CD4-positive, alpha-beta T cell treated with Interleukin-6 at 100 ng/mL for 8 hours (primary cell): ENCODE results near the gene PRPF6.
"Not testable (repeated sequence)": the region's sequence is repeated elsewhere in the genome, so short reads cannot be mapped to it uniquely, and the experiment has no call there.

Experiments used
- DNase-seq: peaks from one replicate; pipeline ENCODE4 v3.0.0-alpha.2; 2020; ENCODE audit warnings: mixed read lengths, low spot score

The PRPF6 gene

DNA sequence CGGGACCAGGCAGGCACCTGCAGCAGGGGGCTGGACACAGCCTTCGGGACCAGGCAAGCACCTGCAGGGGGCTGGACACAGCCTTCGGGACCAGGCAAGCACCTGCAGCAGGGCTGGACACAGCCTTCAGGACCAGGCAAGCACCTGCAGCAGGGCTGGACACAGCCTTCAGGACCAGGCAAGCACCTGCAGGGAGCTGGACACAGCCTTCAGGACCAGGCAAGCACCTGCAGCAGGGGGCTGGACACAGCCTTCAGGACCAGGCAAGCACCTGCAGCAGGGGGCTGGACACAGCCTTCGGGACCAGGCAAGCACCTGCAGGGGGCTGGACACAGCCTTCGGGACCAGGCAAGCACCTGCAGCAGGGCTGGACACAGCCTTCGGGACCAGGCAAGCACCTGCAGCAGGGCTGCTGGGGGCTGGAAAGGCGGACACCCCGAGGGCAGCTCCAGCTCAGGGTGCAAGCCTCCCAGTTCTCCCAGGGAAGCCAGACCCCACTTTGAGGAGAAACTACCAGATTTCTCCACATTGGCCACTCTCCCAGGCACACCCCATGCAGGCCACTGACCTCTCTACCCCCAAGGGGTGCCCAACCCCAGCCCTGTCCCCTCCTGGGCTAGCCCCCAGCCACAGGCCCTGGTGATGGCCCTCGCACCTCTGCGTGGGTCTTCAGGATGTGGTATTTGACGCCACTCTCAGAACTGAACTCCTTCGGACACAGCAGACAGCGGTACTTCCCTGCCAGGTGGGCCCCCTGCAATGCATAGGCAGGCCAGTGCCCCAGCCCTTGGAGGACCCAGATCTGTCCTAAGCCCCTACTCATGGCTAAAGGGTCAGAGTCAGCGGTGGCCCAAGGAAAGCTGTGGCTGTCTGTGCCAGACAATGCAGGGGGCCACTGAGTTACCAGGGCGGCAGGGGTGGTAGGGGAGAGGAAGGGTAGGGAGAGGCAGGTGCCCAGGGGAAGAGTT lies 20.0 kb upstream of the PRPF6 start:
- DNase-seq, result not testable (repeated sequence)

DNA sequence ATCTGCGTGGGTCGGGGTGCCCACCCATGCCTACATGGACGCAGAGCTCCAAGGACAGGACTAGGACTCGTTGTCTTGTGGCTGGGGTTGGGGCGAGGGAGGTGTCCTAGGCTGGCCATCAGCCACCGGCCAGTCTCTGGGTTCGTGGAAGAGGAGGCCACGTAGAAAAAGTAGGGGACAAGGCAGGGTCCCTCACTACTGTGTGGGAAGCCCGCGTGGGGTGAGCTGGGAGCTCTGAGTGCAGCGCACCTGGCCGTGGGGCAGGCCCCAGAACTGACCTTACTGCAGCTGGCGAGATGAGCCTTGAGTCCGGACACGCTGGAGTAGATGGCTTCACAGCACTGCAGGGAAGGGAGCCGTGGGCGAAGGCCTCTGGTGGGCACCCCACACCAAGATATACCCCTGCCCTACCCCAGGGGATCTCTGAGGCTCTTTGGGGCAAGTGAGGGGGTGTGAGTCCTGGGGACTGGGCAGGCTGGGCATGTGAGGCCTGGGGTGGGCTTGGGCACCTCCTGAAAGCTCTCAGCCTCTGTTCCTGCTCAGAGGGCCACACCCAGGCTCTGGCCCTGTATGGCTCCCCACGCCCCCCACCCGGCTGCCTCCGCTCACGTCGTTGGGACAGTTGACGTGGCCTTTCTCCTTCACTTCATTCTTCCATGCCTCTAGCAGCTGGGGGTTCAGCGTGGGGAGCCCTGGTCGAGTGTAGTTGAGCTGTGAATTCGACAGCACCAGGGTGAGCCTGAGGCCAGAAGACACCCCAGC lies 19.1 kb upstream of the PRPF6 start:
- no peak for DNase-seq

DNA sequence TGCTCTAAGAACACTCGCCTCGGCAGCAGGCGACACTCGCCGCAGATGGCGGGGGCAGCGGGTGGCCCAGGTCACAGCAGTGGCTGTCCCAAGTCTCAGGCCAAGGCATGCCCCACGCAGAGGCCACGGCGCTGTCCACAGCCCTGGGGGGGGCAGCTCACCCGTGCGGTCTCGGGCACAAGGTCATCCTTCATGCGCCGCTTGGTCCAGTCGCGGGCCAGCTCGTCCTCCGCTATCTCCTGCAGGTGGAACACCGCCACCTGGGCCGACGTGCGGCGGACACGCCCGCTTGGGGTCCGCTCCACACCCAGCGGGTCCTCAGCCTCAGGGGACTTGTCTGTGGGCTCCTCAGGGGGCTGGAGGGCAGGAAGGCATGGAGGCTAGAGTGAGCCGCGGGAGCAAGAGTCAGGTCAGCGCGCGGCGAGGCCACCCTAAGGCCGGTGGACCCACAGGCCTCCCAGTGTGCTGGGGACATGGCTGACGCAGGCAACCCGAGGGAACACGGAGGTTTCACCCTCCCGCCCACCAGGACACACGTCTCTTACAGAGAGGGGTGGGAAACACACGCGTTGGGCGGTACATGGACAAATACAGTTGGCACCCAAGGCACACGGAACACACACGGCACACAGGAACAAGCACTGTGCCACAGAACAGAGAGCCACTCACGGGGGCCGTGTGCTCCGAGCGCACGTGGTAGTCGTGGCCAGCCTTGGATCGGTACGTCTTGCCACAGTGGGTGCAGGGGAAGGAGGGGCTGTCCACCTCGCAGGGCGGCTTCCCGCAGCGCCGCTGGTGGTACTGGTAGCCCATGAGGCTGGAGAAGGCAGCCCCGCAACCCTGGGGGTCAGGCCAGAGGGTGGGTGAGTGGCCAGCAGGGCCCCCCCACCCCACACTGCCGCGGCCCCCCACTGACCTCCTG lies 18.2 kb upstream of the PRPF6 start:
- no peak for DNase-seq

DNA sequence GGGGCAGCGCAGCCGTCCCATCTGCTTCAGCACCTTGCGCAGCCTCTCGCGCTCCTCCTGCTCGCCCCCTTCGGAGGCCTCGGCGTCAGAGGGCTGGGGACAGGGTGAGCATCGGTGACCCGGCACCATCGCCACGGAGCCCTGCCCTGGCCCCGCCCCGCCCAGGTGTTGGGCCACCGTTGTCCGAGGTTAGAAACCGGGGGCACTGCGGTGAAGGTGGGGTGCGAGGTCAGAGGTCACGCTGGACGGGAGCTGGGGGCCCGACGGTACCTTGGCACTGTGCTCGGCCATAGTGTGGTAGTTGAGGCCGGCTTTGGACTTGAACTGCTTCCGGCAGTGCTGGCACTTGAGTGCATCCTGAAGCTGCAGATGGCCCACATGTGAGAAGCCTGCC lies 17.6 kb upstream of the PRPF6 start:
- no peak for DNase-seq

DNA sequence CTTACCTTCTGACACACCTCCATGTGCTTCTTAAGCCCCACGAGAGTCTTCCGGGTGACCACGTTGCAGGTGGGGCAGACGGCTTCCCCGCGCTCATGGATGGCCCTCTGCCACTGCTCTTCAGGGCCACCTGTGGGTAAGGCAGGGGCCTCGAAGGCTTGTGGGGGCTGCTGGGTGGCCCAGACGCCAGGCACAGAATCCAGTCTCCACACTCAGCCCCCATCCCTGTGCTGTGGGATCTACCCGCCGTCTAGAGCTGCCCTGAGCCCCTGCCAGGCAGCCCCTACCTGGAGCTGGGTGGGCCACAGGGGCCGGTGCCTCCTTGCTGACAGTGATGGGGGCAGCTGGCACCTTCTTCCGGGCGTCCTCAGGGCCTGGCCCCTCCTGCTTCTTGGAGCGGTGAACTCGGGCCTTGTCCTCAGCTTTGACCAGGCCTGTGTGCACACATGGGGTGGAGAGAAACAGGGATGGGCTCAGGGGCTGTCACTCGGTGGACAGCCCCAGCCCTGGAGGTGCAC lies 17.1 kb upstream of the PRPF6 start:
- no peak for DNase-seq

DNA sequence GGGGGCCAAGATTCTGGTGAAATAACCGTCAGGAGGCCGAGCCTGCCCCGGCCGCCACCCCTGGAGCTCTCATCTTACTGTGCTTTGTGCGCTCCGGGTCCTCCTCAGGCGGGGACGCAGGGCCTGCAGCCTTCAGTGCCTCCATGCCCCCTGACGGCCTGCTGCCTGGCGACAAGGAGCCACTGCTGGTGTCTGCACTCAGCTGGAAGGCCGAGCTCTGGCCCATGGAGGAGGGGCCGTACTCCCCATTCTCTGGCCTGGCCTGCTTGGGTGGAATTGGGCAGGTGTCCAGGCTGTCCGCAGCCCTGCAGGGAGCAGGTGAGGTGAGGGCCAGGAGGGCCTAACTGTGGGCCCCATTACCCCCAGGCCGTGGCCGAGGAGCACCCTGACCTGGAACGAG lies 16.5 kb upstream of the PRPF6 start:
- DNase-seq, result no peak

DNA sequence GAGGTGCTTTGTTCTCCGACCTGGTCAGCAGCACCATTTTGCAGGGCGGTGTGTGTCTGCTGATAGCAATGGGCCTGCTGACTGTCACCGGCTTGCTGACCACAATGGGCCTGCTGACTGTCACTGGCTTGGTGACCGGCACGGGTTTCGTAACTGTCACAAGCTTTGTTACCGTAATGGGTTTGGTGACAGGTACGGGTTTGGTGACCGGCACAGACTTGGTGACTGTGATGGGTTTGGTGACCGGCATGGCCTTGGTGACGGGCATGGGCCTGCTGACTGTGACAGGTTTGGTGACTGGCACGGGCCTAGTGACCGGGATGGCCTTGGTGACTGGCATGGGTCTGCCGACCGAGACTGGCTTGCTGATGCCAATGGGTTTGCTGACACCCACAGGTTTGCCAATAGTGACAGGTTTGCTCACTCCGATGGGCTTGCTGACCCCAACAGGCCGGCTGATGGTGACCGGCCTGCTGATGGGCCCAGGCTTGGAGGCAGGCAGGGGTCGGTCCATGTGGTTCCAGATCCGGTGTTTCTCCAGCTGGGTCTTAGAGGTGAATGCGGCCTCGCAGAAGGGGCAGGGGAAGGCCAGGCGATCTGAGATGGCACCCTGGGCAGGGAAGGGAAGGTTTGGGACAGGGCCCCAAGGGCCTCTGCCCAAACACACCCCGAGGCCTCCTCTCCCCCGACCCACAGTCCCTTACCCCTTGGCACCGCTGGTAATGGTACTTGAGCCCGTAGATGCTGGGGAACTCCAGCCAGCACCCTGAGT lies 14.6 kb upstream of the PRPF6 start:
- no peak for DNase-seq

DNA sequence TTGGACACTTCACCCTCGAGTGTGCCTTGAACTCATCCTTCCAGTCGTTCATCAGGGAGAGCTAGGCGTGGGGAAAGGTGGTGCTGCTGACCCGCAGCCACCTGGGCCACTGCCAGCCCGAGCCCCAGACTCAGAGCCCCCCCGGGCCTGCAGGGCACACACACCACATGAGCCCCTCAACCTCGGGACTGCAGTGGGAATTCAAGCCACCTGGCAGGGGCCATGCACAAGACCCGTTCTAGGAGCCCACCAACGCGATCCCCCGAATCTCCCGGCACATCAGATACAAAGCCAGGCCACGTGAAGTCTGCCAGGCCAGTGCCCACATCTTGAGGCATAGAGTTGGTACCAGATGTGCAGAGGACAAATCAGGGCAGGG lies 14.0 kb upstream of the PRPF6 start:
- no peak for DNase-seq

DNA sequence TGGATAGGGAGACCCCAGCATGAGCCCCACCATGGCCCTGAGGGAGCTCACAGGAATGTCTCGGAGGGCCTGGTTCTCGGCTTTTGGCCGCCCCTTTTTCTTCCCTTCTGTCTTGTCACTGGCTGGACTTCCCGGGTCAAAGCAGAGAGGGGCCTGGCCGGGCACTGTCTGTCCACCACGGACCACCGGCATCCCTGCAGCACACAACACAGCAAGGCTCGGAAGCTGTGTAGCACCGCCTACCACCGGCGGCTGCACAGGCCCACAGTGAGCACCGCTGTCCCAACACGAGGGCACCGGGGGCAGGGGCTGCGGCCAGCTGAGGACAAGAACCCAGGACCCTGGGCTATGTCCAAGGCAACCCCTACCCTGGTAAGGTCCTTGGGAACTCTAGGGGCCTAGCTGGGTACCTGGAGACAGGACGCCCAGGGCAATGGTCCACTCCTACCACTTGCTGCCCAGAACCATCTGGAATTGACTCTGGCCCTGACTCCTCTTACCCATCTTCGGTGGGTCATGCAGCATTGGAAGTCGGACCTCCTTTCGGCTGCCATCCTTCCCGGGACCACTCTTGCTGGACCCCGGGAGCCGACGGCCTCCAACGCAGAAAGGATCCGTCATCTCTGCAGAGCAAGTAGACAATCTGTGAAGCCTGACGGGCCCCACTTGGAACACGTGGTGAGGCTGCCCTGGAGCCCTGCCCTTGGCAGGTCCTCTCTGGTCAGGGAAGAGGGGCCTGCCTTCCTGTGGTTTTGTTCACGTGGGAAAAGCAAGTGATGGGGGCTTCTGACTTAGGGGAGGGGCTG lies 13.4 kb upstream of the PRPF6 start:
- DNase-seq, result no peak

DNA sequence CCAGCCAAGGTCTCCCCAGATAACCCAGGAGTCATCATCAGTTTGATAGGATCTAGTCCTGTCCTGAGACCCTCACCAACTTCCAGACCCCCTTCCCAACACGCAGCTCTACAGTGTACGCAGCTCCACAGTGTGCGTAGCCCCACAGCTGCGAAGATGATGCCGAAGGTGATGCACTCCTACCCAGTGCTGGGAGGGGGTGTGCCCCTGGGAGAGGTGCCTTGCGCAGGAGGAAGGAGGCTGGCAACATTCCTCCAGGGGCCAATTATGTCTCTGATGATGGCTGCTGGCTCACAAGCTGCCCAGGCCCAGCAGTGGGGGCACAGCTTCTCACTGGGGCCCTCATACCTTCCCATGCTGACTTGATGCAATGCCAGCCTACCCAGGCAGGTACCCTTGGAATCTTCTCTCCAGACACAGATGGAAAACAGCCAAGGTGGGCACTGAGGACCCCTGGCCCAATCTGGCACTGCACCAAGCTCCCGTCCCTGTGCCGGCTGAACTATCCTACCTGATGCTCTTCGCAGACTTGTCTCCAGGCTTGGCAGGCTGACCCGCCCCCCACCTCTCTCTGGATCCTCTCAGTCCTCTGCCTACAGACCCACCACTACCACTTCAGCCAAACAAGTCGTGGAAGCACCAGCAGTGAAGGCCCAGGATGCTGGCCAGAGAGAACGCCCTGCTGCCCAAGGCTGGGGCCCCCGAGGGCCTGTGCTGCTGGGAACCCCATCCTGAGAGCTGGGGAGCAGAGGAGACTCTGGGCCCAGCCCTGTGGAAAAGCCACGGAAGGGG lies 12.6 kb upstream of the PRPF6 start:
- DNase-seq, result no peak

DNA sequence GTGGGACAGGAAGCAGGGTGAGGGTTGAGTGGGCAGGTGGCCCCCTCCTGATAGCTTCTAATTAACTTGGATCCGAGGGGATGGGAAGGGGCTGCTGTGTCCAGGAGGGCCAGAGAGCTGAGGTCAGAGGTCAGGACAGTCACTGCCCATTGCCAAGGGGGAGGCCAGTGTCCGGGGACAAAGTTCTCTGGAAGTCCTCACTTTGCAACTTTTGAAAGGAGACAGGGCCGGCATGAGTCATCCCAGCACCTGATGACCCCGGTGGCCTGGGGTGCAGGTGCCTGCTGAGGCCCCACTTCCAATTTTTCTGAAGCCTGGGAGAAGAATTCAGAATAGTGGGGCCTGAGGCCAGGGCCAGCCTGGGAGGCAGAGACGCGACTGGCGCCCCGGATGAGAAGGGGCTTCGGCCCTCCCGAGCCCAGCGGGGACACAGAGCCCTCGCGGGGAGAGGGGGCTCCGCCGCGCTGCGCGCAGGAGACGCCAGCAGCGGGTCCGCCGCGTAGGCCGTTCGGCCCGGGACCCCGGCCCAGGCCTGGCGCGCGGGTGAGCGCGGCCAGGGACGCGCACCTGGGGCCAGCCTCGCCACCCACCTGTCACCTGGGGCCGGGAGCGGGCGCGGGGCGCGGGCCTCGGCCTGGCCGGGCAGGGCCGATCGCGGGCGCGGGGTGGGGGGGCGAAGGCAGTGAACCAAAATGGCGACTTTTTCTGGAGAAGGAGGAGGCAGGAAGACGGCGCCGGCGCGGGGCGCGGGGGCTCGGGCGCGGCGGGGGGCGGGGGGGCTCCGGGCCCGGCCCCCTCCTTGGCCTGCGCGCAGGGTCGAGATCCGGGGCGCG lies 11.8 kb upstream of the PRPF6 start:
- no peak for DNase-seq

DNA sequence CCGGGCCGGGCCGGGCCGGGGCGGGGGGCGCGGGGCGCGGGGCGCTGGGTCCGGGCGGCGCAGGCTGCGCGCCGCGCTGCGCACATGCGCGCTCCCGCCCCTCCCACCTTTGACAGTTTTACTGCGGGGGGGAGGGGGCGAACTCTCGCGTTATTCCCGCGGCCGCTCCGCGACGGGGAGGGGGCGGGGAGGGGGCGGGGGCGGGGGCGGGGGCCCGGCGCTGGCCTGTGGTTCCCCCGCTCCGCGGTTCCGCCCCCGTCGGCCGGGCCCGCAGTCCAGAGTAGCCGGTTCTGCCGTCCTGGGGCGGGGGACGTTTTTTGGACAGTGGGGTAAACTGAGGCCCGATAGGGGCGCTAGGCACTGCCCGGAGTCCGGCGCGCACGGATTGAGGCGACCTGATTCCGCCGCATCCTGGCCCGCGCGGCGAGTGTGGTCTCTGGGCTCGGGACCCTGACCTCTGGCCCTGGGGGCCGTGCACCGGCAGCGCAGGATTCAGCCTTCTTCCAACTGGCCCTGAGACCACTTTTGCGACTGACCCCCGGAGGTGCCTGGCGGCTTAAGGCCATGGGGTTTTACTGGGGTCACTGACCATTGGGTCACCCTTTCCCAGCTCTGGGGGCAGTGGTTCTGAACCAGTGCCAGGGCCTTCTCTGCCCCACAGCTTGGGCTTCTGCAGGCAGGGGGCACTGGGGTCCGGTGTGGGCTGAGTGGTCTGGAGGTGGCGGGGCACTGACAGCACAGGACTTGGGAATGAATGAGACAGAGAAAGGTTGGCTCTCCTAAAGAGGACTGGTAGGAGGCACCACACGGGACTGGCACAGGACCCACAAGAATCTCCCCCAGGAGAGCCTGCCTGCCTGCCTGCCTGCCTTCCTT lies 10.9 kb upstream of the PRPF6 start, which contains the start of gene ZNF512B:
TSS of gene ZNF512B (minus strand) at position 93 of the 876 bp plus-strand sequence. CDS start 1,980 bp downstream, outside the sequence.
- DNase-seq, result peak; percentile 51

DNA sequence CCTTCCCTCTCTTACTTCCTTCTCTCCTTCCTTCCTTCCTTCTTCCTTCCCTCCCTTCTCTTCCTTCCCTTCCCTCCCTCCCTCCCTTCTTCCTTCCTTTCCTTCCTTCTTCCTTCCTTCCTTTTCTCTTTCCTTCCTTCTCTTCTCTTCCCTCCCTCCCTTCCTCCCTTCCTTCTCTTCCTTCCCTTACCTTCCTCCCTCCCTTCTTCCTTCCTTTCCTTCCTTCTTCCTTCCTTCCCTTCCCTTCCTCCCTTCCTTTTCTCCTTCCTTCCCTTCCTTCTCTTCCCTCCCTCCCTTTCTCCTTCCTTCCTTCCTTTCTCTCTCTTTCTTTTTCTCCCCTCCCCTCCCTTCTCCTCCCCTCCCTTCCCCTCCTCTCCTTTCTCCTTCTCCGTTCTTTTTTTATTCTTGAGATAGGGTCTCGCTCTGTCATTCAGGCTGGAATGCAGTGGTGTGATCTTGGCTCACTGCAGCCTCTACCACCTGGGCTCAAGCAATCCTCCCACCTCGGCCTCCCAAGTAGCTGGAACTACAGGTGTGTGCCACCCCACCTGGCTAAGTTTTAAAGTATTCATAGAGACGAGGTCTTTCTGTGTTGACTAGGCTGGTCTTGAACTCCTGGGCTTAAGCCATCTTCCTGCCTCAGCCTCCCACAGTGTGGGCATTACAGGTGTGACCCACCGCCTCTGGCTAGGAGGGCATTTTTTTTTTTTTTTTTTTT lies 10.1 kb upstream of the PRPF6 start:
- DNase-seq, result no peak

DNA sequence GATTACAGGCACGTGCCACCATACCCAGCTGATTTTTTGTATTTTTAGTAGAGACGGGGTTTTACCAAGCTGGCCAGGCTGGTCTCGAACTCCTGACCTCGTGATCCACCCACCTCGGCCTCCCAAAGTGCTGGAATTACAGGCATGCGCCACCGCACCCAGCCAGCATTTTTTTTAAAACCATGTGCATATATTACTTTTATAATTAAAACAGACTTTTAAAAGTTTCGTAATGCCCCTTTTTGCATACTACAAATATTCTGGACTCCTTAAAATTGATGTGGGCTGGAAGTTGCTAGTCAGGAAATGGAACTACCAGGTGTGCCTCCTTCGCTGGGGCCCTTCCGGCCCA lies 9.0 kb upstream of the PRPF6 start:
- DNase-seq, result not testable (repeated sequence)

DNA sequence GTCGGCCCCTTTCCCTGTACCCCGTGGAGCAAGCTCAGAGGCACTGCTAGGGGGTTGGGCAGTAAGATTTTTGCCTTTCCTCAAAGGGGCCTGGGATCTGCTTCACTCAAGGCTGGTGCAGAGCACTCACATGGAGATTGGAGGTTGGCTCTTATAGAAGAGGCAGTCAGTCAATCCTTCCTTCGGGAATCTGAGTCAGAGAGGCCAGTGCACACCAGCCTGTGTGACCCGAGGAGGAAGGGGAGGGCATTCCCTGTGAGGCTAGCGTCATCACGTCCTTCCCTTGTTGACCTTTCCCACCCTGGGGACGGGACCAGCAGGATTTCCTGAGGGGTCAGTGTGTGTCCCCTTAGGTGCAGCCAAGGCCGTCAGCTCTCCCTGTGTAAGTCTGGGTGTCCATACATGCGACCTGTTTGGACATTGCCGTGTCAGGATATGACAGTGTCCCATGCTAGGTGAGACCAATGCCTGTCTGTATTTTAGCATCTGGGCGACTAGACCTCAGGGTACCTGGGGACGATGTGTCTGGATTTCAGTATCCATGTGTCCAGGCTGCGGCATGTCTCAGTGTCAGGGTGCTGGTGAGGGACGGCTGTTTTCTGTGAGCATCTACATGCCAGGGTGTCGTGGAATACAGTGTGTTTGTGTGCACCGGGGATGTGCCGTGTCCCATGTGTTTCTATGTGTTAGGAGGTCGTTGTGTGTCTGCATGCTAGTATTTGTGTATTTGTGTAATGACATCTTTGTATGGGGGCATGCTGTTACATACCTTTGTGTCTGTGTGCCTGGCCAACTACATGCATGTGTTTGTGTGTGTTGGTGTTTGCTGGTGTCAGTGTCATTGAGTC lies 8.4 kb upstream of the PRPF6 start:
- no peak for DNase-seq

DNA sequence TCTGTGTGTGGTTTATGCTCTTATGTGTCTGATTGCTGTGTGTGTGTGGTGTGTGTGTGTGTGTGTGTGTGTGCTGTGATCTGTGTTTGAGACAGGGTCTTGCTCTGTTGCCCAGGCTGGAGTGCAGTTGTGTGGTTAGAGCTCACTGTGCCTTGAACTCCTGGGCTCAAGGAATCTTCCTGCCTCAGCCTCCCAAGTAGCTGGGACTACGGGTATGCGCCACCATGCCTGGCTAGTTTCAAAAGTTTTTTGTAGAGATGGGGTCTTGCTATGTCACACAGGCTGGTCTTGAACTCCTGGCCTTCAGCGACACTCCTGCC lies 7.8 kb upstream of the PRPF6 start:
- DNase-seq, result no peak
